RWPE2 (cell line): ENCODE measurements around the gene ME2.

Experiments
- ATAC-seq: fragments of 200-7000 bp; cut with Tn5 transposase; 3 replicates; pipeline ENCODE4 v1.9.1; 2021; ENCODE audit warnings: low read depth
- DNase-seq: peaks from one replicate; pipeline ENCODE4 v3.0.0-alpha.2; 2020; ENCODE audit warnings: low spot score
- H3K27ac ChIP-seq: fragments of 450-650 bp; 2 replicates; pipeline ENCODE4 v1.5.1; 2017; ENCODE audit warnings: mild to moderate bottlenecking; ENCODE audit not compliant: poor library complexity, severe bottlenecking
- H3K27me3 ChIP-seq: fragments of 250-450 bp; sonication (Bioruptor Pico); 2 replicates; pipeline ENCODE4 v1.5.1; 2021; ENCODE audit warnings: mild to moderate bottlenecking, moderate library complexity; ENCODE audit not compliant: insufficient read depth, poor library complexity, severe bottlenecking
- H3K36me3 ChIP-seq: fragments of 250-450 bp; sonication (Bioruptor Pico); 2 replicates; pipeline ENCODE4 v1.5.1; 2020; ENCODE audit warnings: low read depth, mild to moderate bottlenecking, moderate library complexity
- H3K4me1 ChIP-seq: fragments of 250-450 bp; sonication (Bioruptor Pico); 2 replicates; pipeline ENCODE4 v1.5.1; 2021; ENCODE audit warnings: mild to moderate bottlenecking, moderate library complexity; ENCODE audit not compliant: insufficient read depth, poor library complexity, severe bottlenecking
- H3K4me3 ChIP-seq: fragments of 250-450 bp; sonication (Bioruptor Pico); 2 replicates; pipeline ENCODE4 v1.5.1; 2021; ENCODE audit warnings: mild to moderate bottlenecking, moderate library complexity; ENCODE audit not compliant: severe bottlenecking
- H3K9me3 ChIP-seq: fragments of 250-450 bp; sonication (Bioruptor Pico); 2 replicates; pipeline ENCODE4 v1.5.1; 2021; ENCODE audit warnings: mild to moderate bottlenecking, moderate library complexity; ENCODE audit not compliant: severe bottlenecking
- CTCF ChIP-seq: fragments of 450-650 bp; IDR thresholded peaks from one replicate; pipeline ENCODE4 v1.5.1; 2017; ENCODE audit warnings: mild to moderate bottlenecking, moderate library complexity; ENCODE audit not compliant: poor library complexity, severe bottlenecking

ME2 gene

DNA sequence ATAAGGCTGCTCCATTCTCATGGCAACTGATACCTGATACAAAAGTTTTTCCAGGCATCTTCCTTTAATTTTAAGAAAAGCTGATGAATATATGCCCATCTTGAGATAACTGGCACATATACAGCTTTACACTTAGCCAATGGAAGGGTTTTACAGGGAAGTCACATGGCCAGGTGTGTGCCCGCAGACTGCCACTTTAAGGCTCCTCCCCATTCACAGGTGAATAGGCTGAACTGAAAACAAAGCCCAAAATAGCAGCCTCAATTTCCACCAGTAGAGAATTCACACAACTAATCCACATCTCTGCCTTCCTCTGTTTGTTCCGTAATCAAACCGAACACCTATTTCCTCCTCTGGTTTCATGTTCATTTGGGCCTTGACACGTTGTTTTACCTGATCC, 9.8 kb upstream of the ME2 start:
- no peak for ATAC-seq
- TF ChIP-seq CTCF: no peak

DNA sequence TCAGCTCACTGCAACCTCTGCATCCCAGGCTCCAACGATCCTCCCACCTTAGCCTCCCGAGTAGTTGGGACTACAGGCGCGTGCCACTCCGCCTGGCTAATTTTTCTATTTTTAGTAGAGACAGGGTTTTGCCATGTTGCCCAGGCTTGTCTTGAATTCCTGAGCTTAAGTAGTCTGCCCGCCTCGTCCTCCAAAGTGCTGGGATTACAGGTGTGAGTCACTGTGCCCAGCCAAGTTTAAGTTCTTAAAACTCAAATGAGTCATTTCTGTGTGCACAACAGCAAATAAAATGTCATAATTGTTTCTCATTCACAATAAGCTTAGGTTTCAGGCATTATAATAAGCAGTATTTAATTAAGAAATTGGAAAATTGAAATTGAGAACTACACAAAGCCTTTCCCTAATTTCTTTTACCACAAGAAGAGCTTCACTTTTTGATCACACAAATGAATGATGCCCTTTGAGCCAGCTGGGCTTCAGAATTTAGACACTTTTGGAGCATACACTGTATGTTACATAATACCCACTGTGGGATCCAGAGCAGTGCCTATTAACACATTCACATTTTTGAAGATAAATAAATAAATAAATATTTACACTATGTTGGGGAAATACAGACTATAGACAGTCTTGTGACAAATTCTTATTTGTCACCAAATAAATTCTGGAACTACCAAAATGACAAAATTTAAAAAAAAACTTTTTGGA, 8.6 kb upstream of the ME2 start:
- no peak overlapping the region for H3K4me3 ChIP-seq
- H3K36me3 ChIP-seq: no peaks in the 10 kb centered on the region
- H3K27ac ChIP-seq: peak overlapping the region; percentile 59
- TF ChIP-seq CTCF: no peak
- H3K4me1 ChIP-seq: peaks cover 42% of the 10 kb centered on the region
- H3K27me3 ChIP-seq: no peaks in the 10 kb centered on the region
- no peaks in the 10 kb centered on the region for H3K9me3 ChIP-seq
- peak; percentile 79 for ATAC-seq
- DNase-seq: peak; percentile 85

More for the DNA sequence above, 9.8 kb upstream of the ME2 start:
- Histone ChIP-seq H3K27me3 (no peaks in the 10 kb centered on the region), H3K36me3 (no peaks in the 10 kb centered on the region), H3K4me3 (no peak overlapping the region), H3K4me1 (peaks cover 42% of the 10 kb centered on the region), H3K27ac (peak overlapping the region; percentile 59), H3K9me3 (no peaks in the 10 kb centered on the region)
- no peak for DNase-seq

DNA sequence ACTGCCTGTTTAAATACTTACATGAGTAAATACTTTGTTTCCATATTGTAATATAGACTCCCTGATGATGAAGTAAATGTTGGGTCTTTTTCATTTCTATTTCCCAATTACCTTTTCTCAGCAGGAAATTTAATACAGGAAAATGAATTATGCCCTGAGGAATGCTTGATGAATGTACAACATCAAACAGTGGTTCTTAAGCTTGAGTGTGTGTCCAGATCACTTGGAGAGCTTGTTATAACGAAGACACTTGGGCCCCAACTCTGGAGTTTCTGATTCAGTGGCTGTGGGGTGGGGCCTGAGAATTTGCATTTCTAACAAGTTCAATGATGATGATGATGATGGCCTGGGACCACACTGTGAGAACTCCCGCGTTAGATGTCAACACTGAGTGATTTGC, 7.1 kb upstream of the ME2 start:
- Histone ChIP-seq H3K36me3 (no peaks in the 10 kb centered on the region), H3K27ac (peak overlapping the region; percentile 59)
- no peak for TF ChIP-seq CTCF

DNA sequence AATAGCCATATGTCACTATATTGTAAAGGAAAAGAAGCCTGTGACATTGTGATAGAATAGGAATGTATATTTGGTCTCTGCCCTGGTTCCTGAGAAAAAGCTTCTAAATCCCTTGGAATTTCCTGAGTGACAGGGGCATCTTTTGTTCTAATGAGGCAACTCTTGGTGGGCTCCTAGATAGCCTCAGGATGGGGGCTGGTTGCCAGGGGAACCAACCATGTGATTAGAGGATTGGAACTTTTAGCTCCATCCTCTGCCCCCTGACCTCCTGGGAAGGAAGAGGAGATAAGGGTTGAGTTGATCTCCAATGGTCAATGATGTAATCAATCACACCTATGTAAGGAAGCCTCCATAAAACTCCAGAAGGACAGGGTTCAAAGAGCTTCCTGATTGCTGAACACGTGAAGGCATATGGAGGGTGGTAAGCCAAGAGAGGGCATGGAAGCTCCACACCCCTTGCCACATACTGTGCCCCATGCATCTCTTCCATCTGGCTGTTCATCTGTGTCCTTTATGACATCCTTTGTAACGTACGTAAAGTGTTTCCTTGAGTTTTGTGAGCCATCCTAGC, 2.9 kb upstream of the ME2 start:
- DNase-seq (no peak), ATAC-seq (no peak)
- no peaks in the 10 kb centered on the region for H3K27me3 ChIP-seq
- no peak overlapping the region for H3K4me3 ChIP-seq
- H3K27ac ChIP-seq: no peak overlapping the region
- no peaks in the 10 kb centered on the region for H3K36me3 ChIP-seq
- no peaks in the 10 kb centered on the region for H3K9me3 ChIP-seq
- peaks cover 17% of the 10 kb centered on the region for H3K4me1 ChIP-seq
- no peak for TF ChIP-seq CTCF

More for the DNA sequence above, 7.1 kb upstream of the ME2 start:
- no peaks in the 10 kb centered on the region for H3K9me3 ChIP-seq
- H3K27me3 ChIP-seq: no peaks in the 10 kb centered on the region
- peaks cover 42% of the 10 kb centered on the region for H3K4me1 ChIP-seq
- ATAC-seq (peak; percentile 44; the same call in 2 of the 3 replicates), DNase-seq (no peak)
- H3K4me3 ChIP-seq: no peak overlapping the region

GRCh38 chr18:50877545-50878265, 1.2 kb upstream of the ME2 start:
- ATAC-seq (no peak), DNase-seq (no peak)
- Histone ChIP-seq H3K4me3 (peak overlapping the region; percentile 98), H3K27ac (peak overlapping the region; percentile 77), H3K36me3 (no peaks in the 10 kb centered on the region), H3K9me3 (no peaks in the 10 kb centered on the region), H3K4me1 (peaks cover 6% of the 10 kb centered on the region), H3K27me3 (no peaks in the 10 kb centered on the region)
- no peak for TF ChIP-seq CTCF
